Bronchial epithelial cell (primary cell): ENCODE measurements around the gene MTCH2. TPM values are rescaled to one million over a fixed set of nuclear protein-coding genes. Genes with fewer than 3 reads are reported as not detected.
"Not testable (repeated sequence)": the region's sequence is repeated elsewhere in the genome, so short reads cannot be mapped to it uniquely, and the experiment has no call there.

ENCODE experiments used
- DNase-seq: peaks from one replicate; pipeline ENCODE4 v3.0.0-alpha.2; 2010; ENCODE audit warnings: low read depth
- FAIRE-seq: peaks from 2 replicates; lab custom pipeline; 2011; peaks lifted over from hg19 to GRCh38; lab: Jason Lieb, UNC
- H3K27me3 ChIP-seq: 2 replicates; pipeline ENCODE4 v1.5.1; 2011; ENCODE audit warnings: low read length; ENCODE audit not compliant: control insufficient read depth, insufficient read depth
- H3K36me3 ChIP-seq: 2 replicates; pipeline ENCODE4 v1.5.1; 2011; ENCODE audit warnings: low read length; ENCODE audit not compliant: control insufficient read depth, insufficient read depth
- H3K4me3 ChIP-seq: 2 replicates; pipeline ENCODE4 v1.5.1; 2011; ENCODE audit warnings: mild to moderate bottlenecking, low read depth, low read length, control low read depth
- CTCF ChIP-seq: IDR thresholded peaks from 2 replicates; pipeline ENCODE4 v1.5.1; 2011; ENCODE audit warnings: mild to moderate bottlenecking, moderate library complexity, low read length, control low read depth, inconsistent platforms; ENCODE audit not compliant: insufficient read depth, severe bottlenecking
- total RNA-seq: library from RNA; depleted of rRNA; stranded (reverse); fragments of >200 nt; gene quantifications from 2 replicates; pipeline ENCODE4 v1.2.1, GENCODE V29; 2014

Gene MTCH2
- total RNA-seq, 1 donor from 2014 or later: 130 TPM

GRCh38 chr11:47667135-47667534, 24.8 kb upstream of the MTCH2 start:
- H3K27me3 ChIP-seq: no peaks in the 10 kb centered on the region
- FAIRE-seq (no peak), DNase-seq (no peak)
- TF ChIP-seq CTCF: no peak
- H3K4me3 ChIP-seq: no peak overlapping the region
- H3K36me3 ChIP-seq: no peaks in the 10 kb centered on the region

GRCh38 chr11:47664936-47665335, 22.6 kb upstream of the MTCH2 start:
- DNase-seq: peak; percentile 70
- FAIRE-seq, H3K4me3 ChIP-seq, H3K27me3 ChIP-seq, H3K36me3 ChIP-seq: not testable (repeated sequence)

DNA sequence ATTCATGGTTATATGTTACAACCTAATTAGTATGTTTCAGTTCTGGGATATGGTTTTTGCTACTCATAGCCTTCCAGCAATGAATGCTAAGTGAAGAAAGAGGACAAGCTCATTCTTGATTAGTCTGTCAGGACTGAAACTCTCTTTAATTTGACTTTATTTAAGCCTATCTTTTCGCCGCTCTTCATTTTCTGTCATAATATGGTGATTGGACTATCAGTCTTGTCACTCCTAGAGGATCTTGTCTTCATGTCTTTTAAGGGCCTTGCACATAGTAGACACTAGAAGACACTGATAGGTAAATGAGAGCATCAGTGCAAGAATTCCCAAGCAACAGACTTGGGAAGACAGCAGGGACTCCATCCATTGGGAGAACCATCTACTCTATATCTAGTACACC, 18.9 kb upstream of the MTCH2 start:
- no peak for TF ChIP-seq CTCF
- Histone ChIP-seq H3K4me3 (no peak overlapping the region), H3K36me3 (no peaks in the 10 kb centered on the region), H3K27me3 (no peaks in the 10 kb centered on the region)
- DNase-seq: no peak
- FAIRE-seq: no peak

DNA sequence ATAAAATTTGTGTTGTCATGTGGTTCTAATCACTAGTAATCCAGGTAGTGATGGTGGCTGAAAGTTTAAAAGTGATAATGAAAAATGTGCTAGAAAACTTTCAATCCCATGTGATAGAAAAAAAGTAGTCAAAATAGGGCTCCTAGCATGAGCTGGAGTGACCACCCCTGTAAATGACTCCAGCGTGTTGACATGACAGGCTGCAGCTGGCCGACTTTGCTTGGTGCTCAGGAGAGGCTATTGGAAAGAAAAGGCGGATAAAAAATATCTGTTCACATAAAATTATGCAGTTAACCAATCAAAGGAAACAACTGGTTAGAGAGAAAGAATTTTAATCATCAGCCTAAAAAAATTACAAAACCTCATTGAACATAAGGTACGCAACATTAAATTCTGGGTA, 16.9 kb upstream of the MTCH2 start:
- H3K4me3 ChIP-seq: no peak overlapping the region
- no peak for TF ChIP-seq CTCF
- no peaks in the 10 kb centered on the region for H3K36me3 ChIP-seq
- H3K27me3 ChIP-seq: no peaks in the 10 kb centered on the region
- FAIRE-seq (no peak), DNase-seq (no peak)

DNA sequence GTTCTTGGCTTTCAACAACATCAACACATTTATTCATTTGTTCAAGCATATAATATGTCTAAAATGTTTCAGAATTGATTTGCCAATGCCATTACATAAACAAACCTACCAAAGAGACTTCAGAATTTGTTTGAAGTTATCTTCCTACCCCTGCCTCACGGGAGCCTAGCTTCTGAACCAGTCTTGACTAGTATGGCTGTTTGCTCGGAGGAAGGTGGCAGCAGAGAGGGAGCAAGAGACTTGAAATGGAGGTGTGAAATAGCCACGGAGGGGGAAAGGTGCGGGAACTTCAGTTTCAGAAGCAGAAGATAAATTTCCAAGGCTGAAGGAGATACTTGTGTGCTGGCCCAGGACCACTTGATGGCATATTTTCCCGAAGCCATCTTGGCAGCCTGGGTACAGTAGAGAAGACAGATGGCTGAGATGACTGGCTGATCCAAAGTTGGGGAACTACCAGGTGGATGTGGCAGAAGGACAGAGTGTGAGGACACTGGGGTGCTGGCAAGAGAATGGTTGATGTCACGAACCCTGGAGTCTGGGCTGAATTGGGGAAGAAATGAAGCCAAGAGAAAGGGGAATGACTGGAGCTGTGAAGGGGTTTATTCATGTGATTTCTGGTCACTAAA, 14.0 kb upstream of the MTCH2 start:
- DNase-seq (no peak), FAIRE-seq (no peak)
- no peaks in the 10 kb centered on the region for H3K36me3 ChIP-seq
- TF ChIP-seq CTCF: no peak
- H3K27me3 ChIP-seq: no peaks in the 10 kb centered on the region
- no peak overlapping the region for H3K4me3 ChIP-seq

DNA sequence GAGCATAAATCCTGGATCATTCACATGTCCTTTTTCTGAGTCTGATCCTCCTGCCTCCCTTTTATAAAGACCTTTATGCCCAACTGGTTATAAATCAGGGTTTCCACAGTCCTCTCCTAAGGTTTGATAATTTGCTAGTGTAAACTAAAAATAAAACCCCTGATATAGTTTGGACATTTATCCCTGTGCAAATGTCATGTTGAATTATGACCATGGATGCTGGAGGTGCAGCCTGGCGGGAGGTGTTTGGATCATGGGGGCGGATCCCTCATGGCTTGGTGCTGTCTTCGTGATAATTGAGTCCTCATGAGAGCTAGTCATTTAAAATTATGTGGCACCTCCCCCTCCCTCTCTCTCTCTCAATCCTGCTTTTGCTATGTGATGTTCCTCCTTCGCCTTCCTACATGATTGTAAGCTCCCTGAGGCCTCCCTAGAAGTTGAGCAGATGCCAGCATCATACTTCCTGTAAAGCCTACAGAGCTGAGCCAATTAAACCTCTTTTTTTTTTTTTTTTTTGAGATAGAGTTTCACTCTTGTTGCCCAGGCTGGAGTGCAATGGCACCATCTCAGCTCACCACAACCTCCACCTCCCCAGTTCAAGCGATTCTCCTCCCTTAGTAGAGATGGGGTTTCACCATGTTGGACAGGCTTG, 9.6 kb upstream of the MTCH2 start:
- no peaks in the 10 kb centered on the region for H3K27me3 ChIP-seq
- no peak overlapping the region for H3K4me3 ChIP-seq
- TF ChIP-seq CTCF: no peak
- DNase-seq: no peak
- no peaks in the 10 kb centered on the region for H3K36me3 ChIP-seq
- FAIRE-seq: no peak
